Liver (tissue), 9 donors: ENCODE results near the gene PGD. TPM values are rescaled to one million over a fixed set of nuclear protein-coding genes. Genes with fewer than 3 reads are reported as not detected.

Source experiments
- DNase-seq: peaks from one replicate; pipeline ENCODE4 v3.0.0-alpha.2; 2017; ENCODE audit warnings: low spot score
- H3K27ac ChIP-seq, 2 donors: one replicate each; pipeline ENCODE4 v1.7.0; 2013; ENCODE audit warnings: inconsistent platforms in 2 of 2, low read length in 2 of 2, control low read depth in 1 of 2, low read depth in 1 of 2, mild to moderate bottlenecking in 1 of 2
- H3K27me3 ChIP-seq, 4 donors: one replicate each; pipeline versions ENCODE4 v1.6.1 to v1.7.0; 2013; ENCODE audit warnings: low read length in 3 of 4, inconsistent platforms in 1 of 4, mild to moderate bottlenecking in 1 of 4, moderate library complexity in 1 of 4; ENCODE audit not compliant: control insufficient read depth in 4 of 4, insufficient read depth in 4 of 4
- H3K36me3 ChIP-seq, 4 donors: one replicate each; pipeline versions ENCODE4 v1.6.1 to v1.7.0; 2013; ENCODE audit warnings: low read length in 3 of 4, mild to moderate bottlenecking in 3 of 4, low read depth in 1 of 4, moderate library complexity in 1 of 4; ENCODE audit not compliant: control insufficient read depth in 4 of 4, insufficient read depth in 3 of 4
- H3K4me1 ChIP-seq, 4 donors: one replicate each; pipeline versions ENCODE4 v1.6.1 to v1.7.0; 2013; ENCODE audit warnings: low read length in 3 of 4, mild to moderate bottlenecking in 3 of 4, moderate library complexity in 1 of 4; ENCODE audit not compliant: control insufficient read depth in 4 of 4, insufficient read depth in 4 of 4
- H3K4me3 ChIP-seq, 3 donors: one replicate each; pipeline versions ENCODE4 v1.6.1 to v1.7.0; 2013; ENCODE audit warnings: low read length in 3 of 3, control low read depth in 1 of 3, low read depth in 1 of 3, mild to moderate bottlenecking in 1 of 3
- H3K9ac ChIP-seq, 2 donors: one replicate each; pipeline ENCODE4 v1.7.0; 2013; ENCODE audit warnings: low read length in 2 of 2, mild to moderate bottlenecking in 2 of 2, moderate library complexity in 2 of 2, control low read depth in 1 of 2, low read depth in 1 of 2
- H3K9me3 ChIP-seq, 4 donors: one replicate each; pipeline versions ENCODE4 v1.6.1 to v1.7.0; 2013; ENCODE audit warnings: low read length in 3 of 4; ENCODE audit not compliant: control insufficient read depth in 4 of 4
- ATF3 ChIP-seq: IDR thresholded peaks from 2 replicates; pipeline ENCODE4 v1.6.1; 2016; ENCODE audit warnings: antibody characterized with exemption
- EGR1 ChIP-seq, 2 donors: IDR thresholded peaks; 2 replicates each; pipeline ENCODE4 v1.6.1; 2016 to 2018; ENCODE audit warnings: antibody characterized with exemption in 2 of 2, low read depth in 2 of 2
- GABPA ChIP-seq, 2 donors: IDR thresholded peaks in 1 of 2; conservative IDR thresholded peaks in 1 of 2; 2 replicates each; pipeline ENCODE4 v1.6.1; 2016; ENCODE audit warnings: antibody characterized with exemption in 2 of 2, mild to moderate bottlenecking in 1 of 2, moderate library complexity in 1 of 2
- JUND ChIP-seq, 2 donors: IDR thresholded peaks; 2 replicates each; pipeline ENCODE4 v1.6.1; 2016; ENCODE audit warnings: antibody characterized with exemption in 2 of 2
- MAX ChIP-seq: IDR thresholded peaks from 2 replicates; pipeline ENCODE4 v1.6.1; 2016; ENCODE audit warnings: antibody characterized with exemption
- NR2F2 ChIP-seq: IDR thresholded peaks from 2 replicates; pipeline ENCODE4 v1.6.1; 2016; ENCODE audit warnings: antibody characterized with exemption
- RAD21 ChIP-seq, 2 donors: IDR thresholded peaks; 2 replicates each; pipeline ENCODE4 v1.6.1; 2016; ENCODE audit warnings: antibody characterized with exemption in 2 of 2, mild to moderate bottlenecking in 2 of 2
- RXRA ChIP-seq, 2 donors: IDR thresholded peaks; 2 replicates each; pipeline ENCODE4 v1.6.1; 2017 to 2018; ENCODE audit warnings: antibody characterized with exemption in 2 of 2, mild to moderate bottlenecking in 1 of 2
- SP1 ChIP-seq: IDR thresholded peaks from 2 replicates; pipeline ENCODE4 v1.6.1; 2018; ENCODE audit warnings: antibody characterized with exemption, mild to moderate bottlenecking
- TAF1 ChIP-seq: conservative IDR thresholded peaks from 2 replicates; pipeline ENCODE4 v1.6.1; 2016; ENCODE audit warnings: antibody characterized with exemption, mild to moderate bottlenecking
- YY1 ChIP-seq: IDR thresholded peaks from 2 replicates; pipeline ENCODE4 v1.6.1; 2016; ENCODE audit warnings: antibody characterized with exemption, mild to moderate bottlenecking
- WGBS: extraction: QIAGEN DNeasy Blood & Tissue Kit; methylation state at CpG from one replicate; pipeline ENCODE4 v1.1.7; 2013; 5-methylcytosine and 5-hydroxymethylcytosine counted together
- polyA plus RNA-seq, 2 donors: library from polyadenylated mRNA; stranded (reverse) in 1 of 2; unstranded in 1 of 2; fragments of 200-250 nt in 1 of 2; fragments of >200 nt in 1 of 2; fragmentation: Nextera tagmentation in 1 of 2; extraction: Ambion mirVana in 1 of 2; gene quantifications; one replicate each; pipeline versions ENCODE4 v1.2.1 to v1.2.3, GENCODE V29; 2013 to 2015
- total RNA-seq, 2 donors: library from RNA; depleted of rRNA; stranded (reverse); fragments of >200 nt; gene quantifications; one replicate each; pipeline ENCODE4 v1.2.3, GENCODE V29; 2014
- TF ChIP-seq, protein P1 (sequence below): IDR thresholded peaks from 2 replicates; pipeline ENCODE4 v1.6.1; 2016; ENCODE audit warnings: antibody characterized with exemption
- donor health status: healthy.
- donor health status: healthy.
- donor health status: healthy.
- donor health status: healthy.
- donor health status: healthy.

The PGD gene
- total and polyA plus RNA-seq, 4 donors, result 45.9 to 112 (median 70.7) TPM

- H3K4me3 ChIP-seq, result no peak overlapping the region
- 91% methylated on average over 7 of the region's 7 CpGs for WGBS
- no peak overlapping the region for H3K9ac ChIP-seq
- H3K4me1 ChIP-seq, result no peaks in the 10 kb centered on the region
- no peaks in the 10 kb centered on the region for H3K9me3 ChIP-seq
- TF ChIP-seq MAX (no peak), YY1 (no peak)
- H3K27ac ChIP-seq, result no peak overlapping the region
- DNase-seq, result no peak
- no peaks in the 10 kb centered on the region for H3K27me3 ChIP-seq
- peaks cover 0 to 5% (median 1%) of the 10 kb centered on the region in 4 donors for H3K36me3 ChIP-seq
Observed at GRCh38 chr1:10444795-10445397, 46.0 kb downstream of the PGD start.

- Histone ChIP-seq H3K27ac (no peak overlapping the region), H3K27me3 (no peaks in the 10 kb centered on the region), H3K4me1 (no peaks in the 10 kb centered on the region), H3K9me3 (no peaks in the 10 kb centered on the region), H3K4me3 (no peak overlapping the region), H3K36me3 (peaks cover 0 to 2% (median 0%) of the 10 kb centered on the region in 4 donors), H3K9ac (no peak overlapping the region)
- 96% methylated on average over 7 of the region's 7 CpGs for WGBS
- TF ChIP-seq RAD21 (IDR thresholded peaks at IDR 0.05), result no peak
- TF ChIP-seq SP1, result no peak
- no peak for TF ChIP-seq EGR1 (IDR thresholded peaks at IDR 0.05; ENCODE audit: low read depth in 2 of 2)
- no peak for TF ChIP-seq NR2F2
- TF ChIP-seq ATF3, result no peak
- no peak for TF ChIP-seq GABPA (IDR thresholded peaks at IDR 0.05 in 1 of 2, conservative IDR thresholded peaks at IDR 0.05 in 1 of 2)
- TF ChIP-seq TAF1, result no peak
- TF ChIP-seq RXRA (IDR thresholded peaks at IDR 0.05), result no peak
- no peak for DNase-seq
Observed at GRCh38 chr1:10446790-10447422, 48.0 kb downstream of the PGD start.

DNA sequence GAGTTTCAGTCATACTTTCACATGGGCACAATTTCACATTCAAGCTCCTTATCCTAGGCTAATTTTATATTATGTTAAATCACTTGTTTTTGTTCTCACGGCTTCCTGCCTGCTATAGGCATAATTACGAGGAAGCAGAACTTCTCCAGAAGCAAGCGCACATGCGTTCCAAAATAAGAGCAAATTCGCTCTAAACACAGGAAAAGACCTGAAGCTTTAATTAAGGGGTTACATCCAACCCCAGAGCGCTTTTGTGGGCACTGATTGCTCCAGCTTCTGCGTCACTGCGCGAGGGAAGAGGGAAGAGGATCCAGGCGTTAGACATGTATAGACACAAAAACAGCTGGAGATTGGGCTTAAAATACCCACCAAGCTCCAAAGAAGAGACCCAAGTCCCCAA lies 50.9 kb downstream of the PGD start, which contains the start of gene CORT:
Gene CORT (plus strand): TSS at position 281 of the 400 bp plus-strand sequence. CDS start 193 bp downstream, outside the sequence.
- 93% methylated on average over 10 of the region's 10 CpGs for WGBS
- peaks cover 0 to 1% (median under 1%) of the 10 kb centered on the region in 4 donors for H3K36me3 ChIP-seq
- H3K9me3 ChIP-seq, result no peaks in the 10 kb centered on the region
- no peak within 1 kb of the TSS for H3K9ac ChIP-seq
- no peaks in the 10 kb centered on the region for H3K4me1 ChIP-seq
- TF ChIP-seq, protein P1, sequence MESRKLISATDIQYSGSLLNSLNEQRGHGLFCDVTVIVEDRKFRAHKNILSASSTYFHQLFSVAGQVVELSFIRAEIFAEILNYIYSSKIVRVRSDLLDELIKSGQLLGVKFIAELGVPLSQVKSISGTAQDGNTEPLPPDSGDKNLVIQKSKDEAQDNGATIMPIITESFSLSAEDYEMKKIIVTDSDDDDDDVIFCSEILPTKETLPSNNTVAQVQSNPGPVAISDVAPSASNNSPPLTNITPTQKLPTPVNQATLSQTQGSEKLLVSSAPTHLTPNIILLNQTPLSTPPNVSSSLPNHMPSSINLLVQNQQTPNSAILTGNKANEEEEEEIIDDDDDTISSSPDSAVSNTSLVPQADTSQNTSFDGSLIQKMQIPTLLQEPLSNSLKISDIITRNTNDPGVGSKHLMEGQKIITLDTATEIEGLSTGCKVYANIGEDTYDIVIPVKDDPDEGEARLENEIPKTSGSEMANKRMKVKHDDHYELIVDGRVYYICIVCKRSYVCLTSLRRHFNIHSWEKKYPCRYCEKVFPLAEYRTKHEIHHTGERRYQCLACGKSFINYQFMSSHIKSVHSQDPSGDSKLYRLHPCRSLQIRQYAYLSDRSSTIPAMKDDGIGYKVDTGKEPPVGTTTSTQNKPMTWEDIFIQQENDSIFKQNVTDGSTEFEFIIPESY, result no peak
- no peak for TF ChIP-seq JUND (IDR thresholded peaks at IDR 0.05)
- H3K4me3 ChIP-seq, result no peak within 1 kb of the TSS
- no peaks in the 10 kb centered on the region for H3K27me3 ChIP-seq
- H3K27ac ChIP-seq, result no peak within 1 kb of the TSS
- no peak for DNase-seq
